Stromal cell of bone marrow (primary cell): Measurements from ENCODE around the gene LINGO1.

Experiments used
- DNase-seq: peaks from one replicate; pipeline ENCODE4 v3.0.0-alpha.2; 2012; ENCODE audit warnings: low read depth

The LINGO1 gene

DNA sequence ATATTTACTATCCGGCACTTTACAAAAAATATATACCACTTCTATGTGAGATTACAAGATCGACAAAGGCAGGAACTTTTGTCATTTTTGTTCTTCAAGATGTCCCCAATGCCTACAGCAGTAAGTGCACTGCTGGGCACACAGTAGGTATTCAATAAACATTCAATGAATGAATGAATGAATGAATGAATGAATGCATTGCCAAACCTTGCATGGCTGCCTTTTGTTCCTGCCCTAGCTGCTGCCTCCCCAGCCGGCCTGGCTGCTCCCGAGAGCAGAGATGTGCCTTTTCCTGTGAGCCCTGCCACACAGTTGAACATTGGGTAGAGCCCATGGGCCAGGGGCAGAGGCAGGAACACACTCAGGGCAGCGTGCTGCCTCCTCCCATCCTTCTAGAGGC, 37.5 kb downstream of the LINGO1 start:
- no peak for DNase-seq

GRCh38 chr15:77592758-77593157, 40.0 kb downstream of the LINGO1 start:
- DNase-seq = no peak

- DNase-seq = no peak
Observed at GRCh38 chr15:77591968-77592613, 40.6 kb downstream of the LINGO1 start.

- no peak for DNase-seq
Observed at GRCh38 chr15:77589839-77590238, 42.9 kb downstream of the LINGO1 start.

DNA sequence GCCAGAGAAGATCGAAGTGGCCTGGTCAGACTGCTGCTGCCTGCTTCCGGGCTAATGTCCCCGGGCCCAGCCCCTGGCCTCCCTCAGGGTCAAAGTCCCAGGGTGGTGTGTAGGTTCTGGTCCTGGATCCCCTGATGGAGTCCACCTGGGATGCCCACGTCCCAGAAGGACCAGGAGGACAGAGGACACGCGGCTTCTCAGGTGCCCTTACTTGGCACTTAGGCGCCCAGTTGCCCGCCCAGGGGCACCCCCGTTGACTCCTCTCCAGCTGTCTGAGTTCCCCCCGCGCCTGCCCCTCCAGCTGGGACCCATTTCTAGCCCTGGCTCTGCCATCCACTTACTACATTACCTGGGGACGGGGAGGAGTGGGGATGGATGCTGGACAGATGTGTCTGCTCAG, 44.6 kb downstream of the LINGO1 start:
- DNase-seq = no peak

DNA sequence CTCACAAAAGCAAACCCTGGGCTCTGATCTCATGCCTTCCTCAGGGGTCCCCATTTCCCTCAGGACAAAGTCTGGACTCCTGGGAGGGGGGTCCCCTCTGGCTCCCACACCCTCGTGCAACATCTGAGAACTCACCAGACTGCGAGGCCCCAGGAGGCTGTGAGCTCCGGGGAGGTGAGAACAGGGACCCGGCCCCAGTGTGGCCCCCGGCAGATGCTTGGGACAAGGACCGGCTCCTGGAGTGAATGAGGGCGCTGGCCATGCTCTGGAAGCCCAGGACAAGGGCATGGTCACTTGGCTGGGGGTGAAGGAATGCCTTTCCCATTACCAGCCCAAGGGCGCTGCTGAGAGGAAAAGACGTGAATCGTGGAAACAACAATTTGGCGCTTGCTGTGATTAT, 48.0 kb downstream of the LINGO1 start:
- DNase-seq = no peak

DNA sequence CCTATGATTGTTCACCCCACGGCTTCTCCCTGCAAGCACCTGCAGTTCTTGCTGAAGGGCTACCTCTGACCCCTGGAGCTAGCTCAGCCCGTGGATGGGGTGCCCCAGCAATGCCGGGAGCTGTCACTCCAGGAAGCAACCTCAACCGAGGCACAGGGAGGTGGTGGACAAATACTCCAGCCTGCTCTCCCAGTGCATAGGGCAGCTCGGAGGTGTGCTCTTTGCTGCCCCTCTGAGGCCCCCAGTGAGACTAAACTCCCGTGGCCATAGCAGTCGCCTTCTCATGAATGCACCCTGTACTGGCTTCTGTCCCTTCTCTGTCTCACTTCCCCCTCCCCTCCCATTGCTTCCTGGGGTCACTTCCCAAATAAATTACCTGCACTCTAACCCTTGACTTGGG, 48.5 kb downstream of the LINGO1 start:
- no peak for DNase-seq

DNA sequence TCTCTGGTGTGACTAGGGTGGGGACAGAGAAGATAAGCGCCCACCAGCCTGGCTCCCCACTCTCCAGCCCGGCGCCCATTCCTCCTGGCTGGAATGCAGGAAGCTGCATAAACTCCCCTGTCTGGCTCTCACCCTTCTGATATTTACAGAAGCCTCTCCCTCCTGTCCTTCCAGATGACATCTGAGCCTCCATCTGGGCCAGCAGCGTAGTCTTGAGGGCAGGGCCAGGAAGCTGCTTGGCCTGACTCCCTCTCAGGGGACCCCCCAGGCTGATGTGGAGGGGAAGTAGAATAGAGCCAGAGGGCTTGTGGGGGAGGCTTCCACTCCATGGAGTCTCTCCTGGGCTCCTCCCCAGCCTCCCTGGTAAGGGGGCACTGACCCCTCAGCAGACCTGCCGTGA, 49.9 kb downstream of the LINGO1 start:
- no peak for DNase-seq

DNA sequence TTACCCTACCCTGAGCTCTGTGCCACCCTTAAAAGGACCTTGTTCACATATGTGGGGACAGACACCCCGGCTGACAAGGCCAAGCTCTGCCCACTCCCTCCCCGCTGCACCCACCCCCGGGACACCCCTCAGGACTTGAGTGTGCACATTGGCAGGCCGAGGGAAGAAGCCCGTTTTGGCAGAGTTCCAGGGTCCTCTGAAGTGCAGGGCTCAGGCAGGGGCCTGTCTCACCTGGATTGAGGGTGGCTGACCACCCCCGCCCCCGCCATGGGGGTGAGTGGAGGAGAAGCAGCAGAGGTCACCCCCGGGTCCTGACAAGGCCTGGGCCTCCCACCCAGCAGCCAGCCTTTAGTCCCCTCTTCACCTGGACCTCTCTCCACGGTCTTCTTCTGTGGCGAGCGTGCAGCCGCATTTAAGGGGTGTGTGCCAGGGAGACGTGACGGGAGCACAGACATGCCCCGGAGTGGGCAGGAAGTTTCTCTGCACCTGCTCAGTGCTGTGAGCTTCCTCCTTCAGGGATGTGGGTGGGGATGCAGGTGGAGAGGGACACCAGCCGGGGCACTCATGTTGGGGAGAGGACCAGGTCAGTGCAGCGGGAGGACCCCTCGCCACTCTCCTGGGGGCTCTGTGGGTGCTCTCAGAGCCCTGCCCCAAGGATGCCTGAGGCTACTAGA, 50.7 kb downstream of the LINGO1 start:
- DNase-seq = no peak

GRCh38 chr15:77580996-77581682, 51.6 kb downstream of the LINGO1 start:
- DNase-seq = no peak

DNA sequence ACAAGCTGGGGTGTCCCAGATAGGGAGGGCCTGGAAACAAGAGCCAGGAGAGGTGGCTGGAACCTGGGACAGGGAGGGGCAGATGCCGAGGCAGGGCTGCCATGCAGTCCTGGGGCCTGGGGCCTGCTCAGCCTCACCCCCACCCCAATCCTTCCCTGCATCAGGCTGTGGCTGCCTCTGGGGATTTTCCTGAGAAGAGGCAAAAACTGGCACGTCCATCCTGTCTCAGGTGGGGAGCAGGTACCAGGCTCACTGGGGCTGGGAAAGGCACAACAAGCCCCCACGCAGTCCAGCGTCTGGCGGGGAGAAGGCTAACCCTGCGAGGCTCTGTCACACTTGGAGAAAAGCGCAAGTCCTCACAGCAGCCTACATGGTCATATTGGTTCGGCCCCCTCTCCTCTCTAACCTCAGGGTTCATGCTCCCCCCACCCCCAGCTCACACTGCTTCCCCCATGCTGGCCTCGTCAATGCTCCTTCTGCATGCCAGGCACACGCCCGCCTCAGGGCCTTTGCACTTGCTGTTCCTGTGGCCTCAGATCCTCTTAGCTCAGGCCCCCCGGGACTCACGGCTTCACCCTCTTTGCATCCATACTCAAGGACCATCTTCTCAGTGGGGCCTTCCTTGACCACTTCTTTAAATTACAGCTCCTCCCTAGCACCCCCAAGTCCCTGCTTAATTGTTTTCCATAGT, 53.1 kb downstream of the LINGO1 start:
- DNase-seq = no peak

DNA sequence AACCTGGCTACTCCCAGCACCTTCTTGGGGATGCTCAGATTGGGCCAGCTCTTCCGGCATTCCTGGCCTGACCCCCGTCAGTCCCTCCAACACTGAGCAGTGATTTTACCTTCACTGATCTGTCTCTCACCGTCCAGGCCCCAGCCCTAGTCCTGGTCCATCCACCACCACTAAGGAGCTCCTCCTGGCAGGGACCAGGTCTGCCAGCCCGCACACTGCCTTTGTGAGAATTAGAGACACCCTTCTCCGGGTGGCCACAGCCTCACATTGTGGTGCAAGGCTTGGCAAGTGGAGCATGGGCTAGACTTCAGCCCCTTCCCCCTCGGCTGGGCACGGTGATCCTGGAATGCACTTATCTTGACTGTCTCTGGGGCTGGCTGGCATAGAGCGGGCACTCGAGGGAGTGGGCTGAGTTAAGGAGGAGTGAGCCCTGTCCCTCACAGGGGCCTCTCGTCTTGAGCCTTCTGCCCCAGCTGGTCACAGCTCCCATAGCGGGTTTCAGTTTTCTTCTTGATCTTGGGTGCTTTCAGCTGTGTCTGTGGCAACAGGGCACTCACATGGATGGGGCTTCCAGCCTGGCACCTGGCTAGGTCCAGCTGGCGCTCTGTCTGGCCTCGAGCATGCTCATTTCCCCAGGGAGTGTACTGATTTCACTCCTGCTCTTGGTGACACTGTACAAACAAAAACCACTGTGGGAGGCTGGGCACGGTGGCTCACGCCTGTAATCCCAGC, 53.9 kb downstream of the LINGO1 start:
- DNase-seq = no peak

DNA sequence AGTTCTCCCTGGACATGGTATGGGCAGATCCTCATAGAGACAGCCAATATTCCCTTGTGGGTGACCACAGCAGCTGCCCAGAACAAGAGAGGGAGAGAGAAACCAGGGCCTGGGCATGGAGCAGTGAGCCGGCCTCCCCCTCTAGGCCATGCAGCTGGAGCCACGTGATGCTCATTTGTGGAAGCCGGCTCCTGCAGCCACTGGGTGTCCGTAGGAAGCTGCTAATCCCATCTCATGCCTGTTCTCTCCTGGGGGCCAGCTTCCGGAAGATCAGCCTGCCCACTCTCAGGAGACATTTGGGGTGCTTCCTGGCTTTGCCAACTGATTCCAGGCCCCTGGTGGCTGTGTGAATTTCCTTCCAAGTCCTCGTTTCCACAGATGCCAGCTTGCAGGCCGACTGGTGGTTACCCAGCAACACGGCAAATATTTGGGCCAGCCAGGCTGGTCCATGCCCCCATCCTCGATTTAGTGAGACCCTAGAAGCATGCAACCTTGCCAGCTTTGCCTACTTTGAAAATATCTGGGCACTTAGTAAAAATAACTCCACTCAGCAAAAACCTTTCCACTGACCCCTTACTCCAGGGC, 55.3 kb downstream of the LINGO1 start:
- no peak for DNase-seq

GRCh38 chr15:77576538-77576937, 56.2 kb downstream of the LINGO1 start:
- DNase-seq = no peak

DNA sequence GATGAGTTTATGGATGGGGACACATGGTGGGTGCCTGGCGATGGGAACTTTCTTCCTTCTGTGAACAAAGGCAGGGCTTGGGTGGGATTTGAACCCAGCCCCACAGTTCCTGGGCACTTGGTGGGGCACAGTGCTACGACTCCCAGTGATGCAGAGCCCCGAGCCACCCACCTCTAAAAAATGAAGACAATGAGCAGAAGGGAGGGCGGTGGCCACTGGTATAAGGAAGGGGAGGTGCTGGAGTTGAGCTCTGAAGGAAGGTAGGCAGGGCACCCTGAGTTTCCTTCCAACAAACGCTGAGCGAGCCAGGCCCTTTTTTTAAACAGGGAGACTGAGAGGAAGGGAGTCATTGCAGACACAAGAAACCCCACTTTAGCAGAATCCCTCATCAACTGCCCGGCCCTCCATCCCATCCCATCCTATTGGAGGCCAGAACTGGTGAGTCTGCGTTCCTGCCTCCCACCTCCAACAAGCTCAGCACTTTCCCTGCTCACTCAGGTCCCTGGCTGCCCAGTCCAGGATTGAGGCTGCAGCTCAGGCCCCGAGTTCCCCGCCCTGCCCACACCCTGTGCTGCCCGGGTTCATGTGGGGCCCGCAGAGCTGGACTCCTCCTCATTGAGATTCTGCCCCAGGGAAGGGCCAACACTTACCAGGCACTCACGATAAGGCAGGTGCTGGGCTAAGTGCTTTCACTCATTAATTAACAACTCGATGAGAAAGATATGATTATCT, 57.3 kb downstream of the LINGO1 start:
- DNase-seq = no peak

- DNase-seq = no peak
Observed at GRCh38 chr15:77574521-77575202, 58.0 kb downstream of the LINGO1 start.

GRCh38 chr15:77573802-77574201, 58.9 kb downstream of the LINGO1 start:
- DNase-seq = no peak

- no peak for DNase-seq
Observed at GRCh38 chr15:77572186-77572585, 60.5 kb downstream of the LINGO1 start.

DNA sequence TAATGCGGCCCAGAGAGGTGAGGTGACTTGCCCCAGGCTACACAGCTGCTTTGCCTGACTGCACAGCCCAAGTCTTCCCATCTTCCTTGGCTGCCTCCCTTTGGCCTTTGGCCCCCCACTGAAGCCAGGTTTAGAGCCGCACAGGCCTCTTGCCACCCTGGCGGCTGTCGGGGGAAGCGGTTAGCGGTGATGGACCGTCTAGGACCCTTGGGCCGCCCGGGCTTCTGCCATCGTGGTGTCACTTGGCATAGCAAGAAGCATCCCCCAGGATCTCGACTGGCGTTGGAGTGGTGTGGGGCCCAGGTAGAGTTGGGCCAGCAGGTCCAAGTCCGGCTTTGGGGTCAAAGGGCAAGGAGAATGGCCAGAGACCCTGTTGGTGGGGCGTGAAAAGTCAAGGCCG, 61.0 kb downstream of the LINGO1 start:
- DNase-seq = no peak

DNA sequence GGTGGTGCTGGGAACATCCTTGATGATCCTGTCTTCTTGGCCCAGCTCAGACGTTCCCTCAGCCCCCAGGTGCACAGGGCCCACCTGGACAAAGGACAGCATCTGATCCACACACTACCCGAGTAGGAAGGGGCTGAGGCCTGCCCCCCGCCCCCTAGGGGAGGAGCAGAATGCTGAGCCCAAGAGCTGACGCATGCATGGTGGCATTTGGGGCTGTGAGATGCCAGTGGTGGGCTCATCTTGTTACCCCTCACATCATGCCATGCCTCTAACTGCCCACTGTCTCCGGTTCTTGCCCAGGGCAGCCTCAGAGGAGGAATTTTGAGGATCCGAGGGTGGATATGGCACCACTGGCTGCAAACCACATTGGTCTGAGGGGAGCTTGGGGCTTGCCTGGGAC, 61.5 kb downstream of the LINGO1 start:
- no peak for DNase-seq

DNA sequence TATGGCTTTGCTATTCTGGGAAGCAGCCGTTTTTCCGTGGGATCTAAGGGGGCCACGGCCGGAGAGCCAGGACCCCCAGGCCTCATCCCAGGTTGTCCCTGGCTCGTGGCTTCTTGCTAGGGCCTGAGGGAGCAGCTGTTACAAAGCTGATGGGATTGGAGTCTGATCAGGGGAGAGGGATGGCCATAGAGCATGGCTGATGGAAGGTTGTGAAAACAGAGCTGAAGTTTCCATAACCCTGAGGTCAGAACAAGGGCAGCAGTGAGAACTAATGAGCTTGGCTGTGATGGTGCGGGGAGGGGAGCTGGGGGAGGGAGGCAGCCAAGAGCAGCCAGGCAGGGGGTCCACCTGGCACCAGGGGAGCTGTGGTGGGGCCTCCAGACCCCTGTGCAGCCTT, 63.0 kb downstream of the LINGO1 start:
- no peak for DNase-seq
